Thymus (tissue), 14 donors: Measurements from ENCODE around the gene SPDYE6. TPM values are rescaled to one million over a fixed set of nuclear protein-coding genes. Genes with fewer than 3 reads are reported as not detected.
"Not testable (repeated sequence)": the region's sequence is repeated elsewhere in the genome, so short reads cannot be mapped to it uniquely, and the experiment has no call there.

Experiments used
- DNase-seq, 9 donors: peaks; one replicate each; pipeline ENCODE4 v3.0.0-alpha.2; 2013; ENCODE audit warnings: low spot score in 9 of 9, low read depth in 6 of 9, missing footprints in 1 of 9
- H3K27ac ChIP-seq, 2 donors: one replicate each; pipeline ENCODE4 v1.5.1; 2013; ENCODE audit warnings: control low read depth in 1 of 2, low read depth in 1 of 2, low read length in 1 of 2, mild to moderate bottlenecking in 1 of 2, moderate library complexity in 1 of 2
- H3K27me3 ChIP-seq, 2 donors: one replicate each; pipeline ENCODE4 v1.5.1; 2013; ENCODE audit warnings: low read length in 1 of 2; ENCODE audit not compliant: control insufficient read depth in 2 of 2, insufficient read depth in 1 of 2
- H3K36me3 ChIP-seq, 2 donors: one replicate each; pipeline ENCODE4 v1.5.1; 2013; ENCODE audit warnings: low read length in 1 of 2, mild to moderate bottlenecking in 1 of 2, moderate library complexity in 1 of 2; ENCODE audit not compliant: control insufficient read depth in 2 of 2, insufficient read depth in 2 of 2
- H3K4me1 ChIP-seq, 2 donors: one replicate each; pipeline ENCODE4 v1.5.1; 2013; ENCODE audit warnings: low read length in 2 of 2; ENCODE audit not compliant: control insufficient read depth in 2 of 2, insufficient read depth in 2 of 2
- H3K4me3 ChIP-seq, 2 donors: one replicate each; pipeline ENCODE4 v1.5.1; 2013; ENCODE audit warnings: low read length in 2 of 2, control low read depth in 1 of 2, mild to moderate bottlenecking in 1 of 2
- H3K9me3 ChIP-seq, 2 donors: one replicate each; pipeline ENCODE4 v1.5.1; 2013; ENCODE audit warnings: low read length in 1 of 2, mild to moderate bottlenecking in 1 of 2; ENCODE audit not compliant: control insufficient read depth in 2 of 2, insufficient read depth in 1 of 2
- WGBS: extraction: QIAGEN DNeasy Blood & Tissue Kit; methylation state at CpG from one replicate; pipeline ENCODE4 v1.1.7; 2013; 5-methylcytosine and 5-hydroxymethylcytosine counted together
- long read RNA-seq, 10 donors: transcript quantifications; one replicate each; lab custom pipeline, GENCODE V29; 2026
- polyA plus RNA-seq: library from polyadenylated mRNA; stranded (reverse); fragments of 200-250 nt; gene quantifications from one replicate; pipeline ENCODE4 v1.2.3, GENCODE V29; 2013
- total RNA-seq: library from RNA; stranded (reverse); fragments of 120-200 nt; gene quantifications from one replicate; pipeline ENCODE4 v1.2.4, GENCODE V29; 2013
- donor health status: healthy.

Gene SPDYE6
- total RNA-seq: not detected
- 0.16 TPM for polyA plus RNA-seq
- long read RNA-seq, donor 1: 0 reads
- long read RNA-seq, donor 2: 0 reads
- long read RNA-seq, donor 3: 0 reads
- long read RNA-seq, donor 4, partial matches to known transcripts: 21 of 21 reads
- long read RNA-seq, donor 4, other reads (novel, unspliced or antisense): 0 of 21 reads
- long read RNA-seq, donor 5: 0 reads
- long read RNA-seq, donor 6: 0 reads
- long read RNA-seq, donor 7: 0 reads
- long read RNA-seq, donor 8: 0 reads
- long read RNA-seq, donor 9: 0 reads
- long read RNA-seq, donor 10: 0 reads

GRCh38 chr7:102356344-102356743, at the start of gene SPDYE6:
Gene SPDYE6 (minus strand): TSS chr7:102356444. CDS start chr7:102356023, 421 bp downstream.
- no CpG with 5 or more reads among the region's 6 CpGs for WGBS
- H3K27ac ChIP-seq, H3K36me3 ChIP-seq, H3K27me3 ChIP-seq, H3K4me1 ChIP-seq, DNase-seq, H3K9me3 ChIP-seq, H3K4me3 ChIP-seq: not testable (repeated sequence)

- not testable (repeated sequence) for H3K27me3 ChIP-seq, H3K9me3 ChIP-seq, H3K27ac ChIP-seq, H3K4me1 ChIP-seq, H3K4me3 ChIP-seq, DNase-seq
- peaks cover 68 to 87% of the 10 kb centered on the region in 2 donors for H3K36me3 ChIP-seq
- WGBS: 97% methylated on average over 5 of the region's 5 CpGs
Observed at GRCh38 chr7:102404862-102405188, 48.6 kb upstream of the SPDYE6 start.

GRCh38 chr7:102404005-102404861, 48.0 kb upstream of the SPDYE6 start:
- Histone ChIP-seq H3K27ac (no peak overlapping the region), H3K36me3 (peaks cover 67 to 85% of the 10 kb centered on the region in 2 donors), H3K4me3 (no peak overlapping the region), H3K9me3 (no peaks in the 10 kb centered on the region), H3K4me1 (no peaks in the 10 kb centered on the region), H3K27me3 (no peaks in the 10 kb centered on the region)
- peak in 3 of 9 donors; percentile 44 to 69 (median 62) for DNase-seq
- 84% methylated on average over 15 of the region's 15 CpGs for WGBS

GRCh38 chr7:102403563-102403962, 47.3 kb upstream of the SPDYE6 start:
- H3K9me3 ChIP-seq: no peaks in the 10 kb centered on the region
- H3K27ac ChIP-seq: no peak overlapping the region
- WGBS: 98% methylated on average over 3 of the region's 3 CpGs
- no peak for DNase-seq
- peaks cover 65 to 88% of the 10 kb centered on the region in 2 donors for H3K36me3 ChIP-seq
- no peaks in the 10 kb centered on the region for H3K4me1 ChIP-seq
- no peak overlapping the region for H3K4me3 ChIP-seq
- H3K27me3 ChIP-seq: no peaks in the 10 kb centered on the region

- Histone ChIP-seq H3K27ac (no peak overlapping the region), H3K36me3 (peaks cover 42 to 62% of the 10 kb centered on the region in 2 donors), H3K4me3 (no peak overlapping the region), H3K27me3 (no peaks in the 10 kb centered on the region), H3K4me1 (peaks cover 9 to 15% of the 10 kb centered on the region in 2 donors), H3K9me3 (no peaks in the 10 kb centered on the region)
- DNase-seq: no peak
- 98% methylated on average over 5 of the region's 5 CpGs for WGBS
Observed at GRCh38 chr7:102400360-102400759, 44.1 kb upstream of the SPDYE6 start.

GRCh38 chr7:102398543-102398942, 42.3 kb upstream of the SPDYE6 start:
- Histone ChIP-seq H3K4me3 (no peak overlapping the region), H3K27me3 (no peaks in the 10 kb centered on the region), H3K36me3 (peaks cover 27 to 48% of the 10 kb centered on the region in 2 donors), H3K9me3 (no peaks in the 10 kb centered on the region), H3K27ac (no peak overlapping the region), H3K4me1 (peaks cover 9 to 16% of the 10 kb centered on the region in 2 donors)
- no peak for DNase-seq
- WGBS: 98% methylated on average over 8 of the region's 8 CpGs

GRCh38 chr7:102396710-102397019, 40.4 kb upstream of the SPDYE6 start:
- Histone ChIP-seq H3K4me3 (peak overlapping the region; percentile 73 to 88), H3K27ac (peak overlapping the region; percentile 64 to 85), H3K4me1 (peaks cover 9 to 16% of the 10 kb centered on the region in 2 donors), H3K27me3 (no peaks in the 10 kb centered on the region), H3K36me3 (peaks cover 20 to 38% of the 10 kb centered on the region in 2 donors), H3K9me3 (no peaks in the 10 kb centered on the region)
- under 1% methylated on average over 12 of the region's 12 CpGs for WGBS
- DNase-seq: no peak

- DNase-seq: peak; percentile 68 to 94 (median 84)
- Histone ChIP-seq H3K4me3 (peak within 1 kb of the TSS; percentile 73 to 88), H3K4me1 (peaks cover 9 to 16% of the 10 kb centered on the region in 2 donors), H3K27ac (peak within 1 kb of the TSS; percentile 73 to 88), H3K27me3 (no peaks in the 10 kb centered on the region), H3K36me3 (peaks cover 22 to 37% of the 10 kb centered on the region in 2 donors), H3K9me3 (no peaks in the 10 kb centered on the region)
- WGBS: under 1% methylated on average over 57 of the region's 59 CpGs
Observed at GRCh38 chr7:102395873-102396709, 39.8 kb upstream of the SPDYE6 start, which contains the start of gene PRKRIP1. Gene PRKRIP1 (plus strand): TSS chr7:102396363. CDS start chr7:102396412, 49 bp downstream.

- Histone ChIP-seq H3K27ac (peak overlapping the region; percentile 73 to 88), H3K27me3 (no peaks in the 10 kb centered on the region), H3K4me1 (peaks cover 9 to 16% of the 10 kb centered on the region in 2 donors), H3K36me3 (peaks cover 19 to 33% of the 10 kb centered on the region in 2 donors), H3K9me3 (no peaks in the 10 kb centered on the region), H3K4me3 (peak overlapping the region; percentile 73 to 88)
- 36% methylated on average over 9 of the region's 9 CpGs for WGBS
- no peak for DNase-seq
Observed at GRCh38 chr7:102395592-102395872, 39.3 kb upstream of the SPDYE6 start.
